NB4 (cell line): ENCODE measurements around the gene MAT2B.
"Not testable (repeated sequence)": the region's sequence is repeated elsewhere in the genome, so short reads cannot be mapped to it uniquely, and the experiment has no call there.

Experiments
- DNase-seq: peaks from one replicate; pipeline ENCODE4 v3.0.0; 2010; ENCODE audit warnings: low read depth
- H3K4me3 ChIP-seq: one replicate; pipeline ENCODE4 v1.5.1; 2011; ENCODE audit warnings: mild to moderate bottlenecking, low read depth, low read length, moderate library complexity
- CTCF ChIP-seq: IDR thresholded peaks from one replicate; pipeline ENCODE4 v1.5.1; 2012; ENCODE audit warnings: low read depth, low read length
- MYC ChIP-seq: IDR thresholded peaks from 2 replicates; pipeline ENCODE4 v1.6.1; 2011; ENCODE audit warnings: low read depth, low read length
- POLR2A ChIP-seq: IDR thresholded peaks from 2 replicates; pipeline ENCODE4 v1.6.1; 2011; ENCODE audit warnings: mild to moderate bottlenecking; ENCODE audit not compliant: insufficient read length; ENCODE audit errors: extremely low read depth
- TF ChIP-seq, protein P1 (sequence below): IDR thresholded peaks from 2 replicates; pipeline ENCODE4 v1.6.1; 2011; ENCODE audit warnings: low read depth, low read length

MAT2B gene

DNA sequence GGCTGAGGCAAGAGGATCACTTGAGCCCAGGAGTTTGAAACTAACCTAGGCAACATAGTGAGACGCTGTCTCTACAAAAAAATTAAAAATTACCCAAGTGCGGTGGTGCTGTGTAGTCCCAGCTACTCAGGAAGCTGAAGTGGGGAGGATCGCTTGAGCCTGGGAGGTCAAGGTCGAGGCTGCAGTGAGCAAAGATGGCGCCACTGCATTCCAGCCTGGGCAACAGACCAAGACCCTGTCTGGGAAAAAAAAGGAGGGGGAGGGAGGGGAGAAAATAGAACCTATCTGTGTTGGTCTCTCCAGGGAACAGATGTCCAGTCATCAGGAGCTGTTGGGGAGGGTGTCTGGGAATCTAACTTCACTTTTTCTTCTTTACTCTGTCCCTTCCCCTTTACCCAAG, 24.3 kb downstream of the MAT2B start:
- DNase-seq: no peak
- no peak for TF ChIP-seq MYC
- TF ChIP-seq, protein P1, sequence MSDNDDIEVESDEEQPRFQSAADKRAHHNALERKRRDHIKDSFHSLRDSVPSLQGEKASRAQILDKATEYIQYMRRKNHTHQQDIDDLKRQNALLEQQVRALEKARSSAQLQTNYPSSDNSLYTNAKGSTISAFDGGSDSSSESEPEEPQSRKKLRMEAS: no peak
- H3K4me3 ChIP-seq: no peak overlapping the region

GRCh38 chr5:163531272-163531671, 25.9 kb downstream of the MAT2B start:
- TF ChIP-seq, protein P1: no peak
- TF ChIP-seq POLR2A: no peak
- TF ChIP-seq MYC: no peak
- TF ChIP-seq CTCF: no peak
- DNase-seq: no peak
- no peak overlapping the region for H3K4me3 ChIP-seq

DNA sequence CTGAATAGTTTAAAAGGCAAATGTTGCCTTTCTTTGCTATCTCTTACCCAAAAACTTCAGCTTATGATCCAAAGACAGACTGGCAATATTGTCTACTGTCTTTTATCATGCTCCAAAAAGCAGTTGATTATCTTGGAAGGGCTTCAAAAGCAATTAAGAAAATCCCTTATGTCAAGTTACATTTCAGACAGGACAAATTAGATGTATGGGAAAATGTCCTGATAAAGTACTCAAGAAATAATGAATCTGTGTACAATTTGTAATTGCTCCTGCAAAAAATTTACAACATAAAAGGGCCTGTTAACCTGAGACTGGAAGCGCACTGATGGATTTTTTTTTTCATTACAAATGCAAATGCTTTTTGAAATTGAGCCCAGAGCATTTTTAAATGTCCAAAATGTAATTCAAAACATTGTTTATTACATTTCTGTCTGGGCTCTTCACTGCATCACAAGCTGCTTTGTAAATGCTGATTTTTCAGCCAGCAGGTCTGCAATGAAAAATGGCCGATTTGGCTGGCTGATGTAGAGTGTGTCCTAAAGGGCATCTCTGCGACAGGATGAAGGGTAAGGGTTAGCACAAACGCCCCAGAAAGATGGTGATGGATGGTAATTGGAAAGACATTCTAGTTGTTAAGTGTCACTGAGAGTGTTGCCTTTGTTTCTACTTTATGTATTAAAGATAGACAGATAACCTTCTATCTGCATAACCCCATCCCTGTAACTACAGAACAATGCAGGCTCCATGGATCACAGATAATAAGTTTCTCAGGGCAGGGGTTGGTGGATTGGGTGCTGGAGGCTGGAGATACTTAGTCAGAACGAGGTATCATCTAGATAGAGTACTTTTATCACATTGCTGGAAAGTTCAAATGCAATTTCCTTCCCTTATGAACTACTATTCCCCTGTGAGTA, 27.0 kb downstream of the MAT2B start:
- TF ChIP-seq, protein P1: no peak
- TF ChIP-seq CTCF (no peak), MYC (no peak), POLR2A (no peak)
- H3K4me3 ChIP-seq: no peak overlapping the region
- no peak for DNase-seq

- DNase-seq: no peak
- no peak for TF ChIP-seq POLR2A
- no peak for TF ChIP-seq CTCF
- TF ChIP-seq, protein P1: no peak
- TF ChIP-seq MYC: no peak
- no peak overlapping the region for H3K4me3 ChIP-seq
These were observed 27.8 kb downstream of the MAT2B start for GRCh38 chr5:163533223-163533622.

- TF ChIP-seq CTCF: no peak
- TF ChIP-seq POLR2A: no peak
- TF ChIP-seq, protein P1: no peak
- TF ChIP-seq MYC: no peak
- no peak for DNase-seq
- no peak overlapping the region for H3K4me3 ChIP-seq
These were observed 29.2 kb downstream of the MAT2B start for GRCh38 chr5:163534492-163535094.

DNA sequence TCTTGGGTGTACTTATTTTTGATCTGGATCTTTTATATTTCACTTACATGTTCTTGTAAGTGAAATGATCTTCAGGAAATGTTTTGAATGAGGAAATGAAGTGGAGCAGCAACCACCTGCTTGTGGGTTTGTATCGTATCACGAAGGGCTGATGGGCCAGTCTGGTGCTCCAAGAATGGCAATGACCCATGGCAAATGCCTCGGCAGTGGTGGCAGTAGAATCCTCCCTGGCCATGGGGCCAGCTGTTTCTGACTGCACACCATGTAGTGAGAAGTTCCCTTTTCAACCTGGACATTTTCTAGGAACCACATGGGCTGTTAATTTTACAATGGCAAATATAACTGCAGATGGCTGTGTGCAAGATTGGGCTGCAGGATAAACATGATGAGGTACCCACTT, 29.9 kb downstream of the MAT2B start:
- DNase-seq: no peak
- H3K4me3 ChIP-seq: no peak overlapping the region
- no peak for TF ChIP-seq POLR2A
- no peak for TF ChIP-seq CTCF
- TF ChIP-seq MYC: no peak
- TF ChIP-seq, protein P1: no peak

- H3K4me3 ChIP-seq, DNase-seq: not testable (repeated sequence)
These were observed 31.0 kb downstream of the MAT2B start for GRCh38 chr5:163536442-163536841.
